Measurements from ENCODE around the gene TBCE. TPM values are rescaled to one million over a fixed set of nuclear protein-coding genes. Genes with fewer than 3 reads are reported as not detected.

Gene TBCE
- total and polyA plus RNA-seq, 9 of the 15 experiments (the other 6 are each of a cell fraction or from before 2014, with no cell fraction given), result 52.6 to 92.1 (median 82.1) TPM

- no peak overlapping the region for H3K4me2 ChIP-seq (ENCODE audit: insufficient read depth, low read length)
- H3K79me2 ChIP-seq (ENCODE audit: control insufficient read depth, insufficient read depth, low read length), result peaks cover 32% of the 10 kb centered on the region
- no peaks in the 10 kb centered on the region for H4K20me1 ChIP-seq (replicated peaks; ENCODE audit: control insufficient read depth, insufficient read depth, low read length)
- TF ChIP-seq NFIX (CRISPR knock-in tag; IDR thresholded peaks at IDR 0.05; ENCODE audit: low read depth), result peak; percentile 59; the same call in 1 of the 2 replicates
- no peak for TF ChIP-seq CLOCK (CRISPR knock-in tag; IDR thresholded peaks at IDR 0.05; ENCODE audit: borderline replicate concordance)
- TF ChIP-seq RBM25 (IDR thresholded peaks at IDR 0.05; ENCODE audit: low read depth, low read length, severe bottlenecking), result peak; percentile 95
- in situ Hi-C loops (cut with MboI) (no loop called here), intact Hi-C loops (cut with micrococcal nuclease) (no loop called here)
- POLR2A ChIA-PET, result interaction anchor here (0.6 to 4.2 kb wide), 3 partner anchors 9 to 94 kb away, joined by 3 to 29 read pairs (median 3); partner anchors contain the start of gene B3GALNT2
- H3K9ac ChIP-seq (ENCODE audit: insufficient read depth in 1 of 2, low read depth in 2 of 2, low read length in 2 of 2), result no peak overlapping the region
- H3K36me3 ChIP-seq (ENCODE audit: control insufficient read depth, insufficient read depth, low read length), result peaks cover 55% of the 10 kb centered on the region
- H2AFZ ChIP-seq (ENCODE audit: low read depth, low read length), result no peak overlapping the region
- WGBS (ENCODE audit: insufficient coverage, low coverage, missing lambda C conversion rate), result 95% methylated on average over 5 of the region's 5 CpGs
- H3K27me3 ChIP-seq (ENCODE audit: control insufficient read depth in 2 of 2, insufficient read depth in 2 of 2, low read length in 2 of 2), result no peaks in the 10 kb centered on the region
- no peaks in the 10 kb centered on the region for H3K9me1 ChIP-seq (ENCODE audit: control insufficient read depth, insufficient read depth, low read length)
- BruUV-seq (replicated peaks), result no TSS peak
- FAIRE-seq (no peak), DNase-seq (ENCODE audit: extremely low read depth in 1 of 4, low spot score in 3 of 4) (no peak), ATAC-seq (no peak)
- H3K27ac ChIP-seq (ENCODE audit: extremely low read depth, low read depth, low read length), result no peak overlapping the region
- CTCF ChIA-PET (ENCODE audit: low intra/inter-chr PET ratio), result no interaction called here
- no peak overlapping the region for H3K4me3 ChIP-seq
- no peaks in the 10 kb centered on the region for H3K9me3 ChIP-seq (replicated peaks; ENCODE audit: control insufficient read depth, insufficient read depth, low read depth, low read length)
- H3K4me1 ChIP-seq (replicated peaks in 1 of 2; ENCODE audit: control insufficient read depth in 2 of 2, insufficient read depth in 2 of 2, low read length in 2 of 2), result peaks cover under 1 to 6% of the 10 kb centered on the region in 2 experiments; a peak in 2 of 5 replicates
Measured at GRCh38 chr1:235495030-235495429, 127.8 kb downstream of the TBCE start.
